HG03457 (cell line): ENCODE data around the gene GPR32.
"Not testable (repeated sequence)": the region's sequence is repeated elsewhere in the genome, so short reads cannot be mapped to it uniquely, and the experiment has no call there.

Source experiments
- ATAC-seq: cut with Tn5 transposase; IDR thresholded peaks from one replicate; pipeline ENCODE4 v1.9.1; 2021; ENCODE audit warnings: moderate number of reproducible peaks; ENCODE audit not compliant: unreplicated experiment

GPR32 gene

GRCh38 chr19:50779504-50780457 is 9.5 kb downstream of the GPR32 start:
- ATAC-seq, result no peak

DNA sequence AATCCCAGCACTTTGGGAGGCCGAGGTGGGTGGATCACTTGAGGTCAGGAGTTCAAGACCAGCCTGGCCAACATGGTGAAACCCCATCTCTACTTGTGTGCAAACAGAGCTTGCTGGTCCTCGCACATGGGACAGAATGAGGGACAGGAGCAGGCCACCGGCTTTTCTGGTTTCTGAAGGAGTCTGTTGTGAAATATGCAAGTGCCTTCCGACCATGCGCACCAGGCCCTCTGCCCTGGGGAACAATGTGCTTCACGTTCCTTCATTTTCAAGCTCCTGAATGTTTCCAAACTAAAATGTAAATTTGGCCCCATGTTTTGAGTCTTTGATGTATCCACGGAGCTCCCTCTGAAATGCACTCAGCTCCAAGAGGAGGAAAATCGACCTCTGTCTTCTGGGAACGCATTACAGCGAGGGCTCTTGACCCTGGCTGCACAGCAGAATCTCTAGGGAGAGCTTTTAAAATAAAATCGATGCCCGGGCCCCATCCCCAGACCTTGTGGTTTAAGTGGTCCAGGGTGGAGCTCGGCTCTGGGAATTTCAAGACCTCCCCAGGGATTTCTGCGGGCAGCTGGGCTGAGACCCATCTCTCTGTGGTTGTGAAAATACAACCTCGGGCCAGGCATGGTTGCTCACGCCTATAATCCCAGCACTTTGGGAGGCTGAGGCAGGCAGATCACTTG is 10.6 kb downstream of the GPR32 start:
- no peak for ATAC-seq

GRCh38 chr19:50783848-50784152 is 13.5 kb downstream of the GPR32 start:
- ATAC-seq, result not testable (repeated sequence)

GRCh38 chr19:50784710-50785109 is 14.4 kb downstream of the GPR32 start:
- no peak for ATAC-seq

DNA sequence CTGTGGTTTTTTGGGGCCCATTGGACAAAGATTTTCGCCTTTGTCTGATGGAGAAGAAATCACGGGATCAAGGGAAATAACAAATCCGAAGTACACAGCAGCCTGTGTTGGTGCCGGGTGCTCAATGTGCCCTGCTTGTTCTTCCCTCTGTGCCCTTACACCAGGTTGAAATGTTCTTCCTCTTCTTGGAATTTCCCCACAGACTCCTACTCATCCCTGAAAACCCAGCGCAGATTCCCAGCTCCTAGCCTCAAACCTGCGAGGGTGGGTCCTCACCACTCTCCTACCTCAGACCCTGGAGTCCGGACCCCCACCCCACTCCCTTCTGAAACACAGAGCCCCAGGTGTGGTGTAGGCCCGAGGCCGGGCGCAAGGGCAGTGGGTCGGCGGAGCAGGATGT is 15.1 kb downstream of the GPR32 start:
- no peak for ATAC-seq

GRCh38 chr19:50790396-50790795 is 20.1 kb downstream of the GPR32 start, which contains the start of gene ACP4:
Gene ACP4, plus strand, starts transcription at chr19:50790415. Its CDS starts 0 bp downstream, at chr19:50790415.
- ATAC-seq, result no peak

- no peak for ATAC-seq
Measured at GRCh38 chr19:50790922-50791467, 20.7 kb downstream of the GPR32 start.

DNA sequence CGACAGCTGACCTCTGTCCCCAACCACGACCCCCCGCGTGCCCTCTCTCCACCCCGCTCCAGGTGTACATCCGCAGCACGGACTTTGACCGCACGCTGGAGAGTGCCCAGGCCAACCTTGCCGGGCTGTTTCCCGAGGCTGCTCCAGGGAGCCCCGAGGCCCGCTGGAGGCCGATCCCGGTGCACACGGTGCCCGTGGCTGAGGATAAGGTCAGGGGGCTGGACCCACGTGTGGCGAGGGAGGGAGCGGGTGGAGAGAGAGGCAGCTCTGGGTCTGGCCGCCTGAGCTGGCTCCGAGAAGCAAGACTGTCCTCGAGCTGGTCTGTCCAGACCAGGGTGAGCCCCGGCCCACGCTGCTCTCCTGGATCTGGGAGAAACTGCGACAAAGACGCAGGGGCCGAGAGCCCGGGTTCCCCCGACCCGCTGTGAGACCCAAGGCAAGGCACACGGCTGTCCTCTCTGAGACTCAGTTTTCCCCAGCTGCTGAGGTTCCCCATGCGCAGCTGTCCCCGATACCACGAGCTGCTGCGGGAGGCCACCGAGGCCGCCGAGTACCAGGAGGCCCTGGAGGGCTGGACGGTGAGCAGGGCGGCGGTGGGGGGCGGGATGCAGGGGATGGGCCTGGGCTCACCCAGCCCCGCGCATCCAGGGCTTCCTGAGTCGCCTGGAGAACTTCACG is 21.5 kb downstream of the GPR32 start:
- ATAC-seq, result no peak

- ATAC-seq, result no peak
Measured at GRCh38 chr19:50792272-50793250, 22.3 kb downstream of the GPR32 start.

GRCh38 chr19:50793558-50794065 is 23.3 kb downstream of the GPR32 start:
- ATAC-seq, result no peak

- ATAC-seq, result no peak
Measured at GRCh38 chr19:50794074-50794875, 24.0 kb downstream of the GPR32 start.

GRCh38 chr19:50794876-50795663 is 24.8 kb downstream of the GPR32 start:
- ATAC-seq, result no peak

DNA sequence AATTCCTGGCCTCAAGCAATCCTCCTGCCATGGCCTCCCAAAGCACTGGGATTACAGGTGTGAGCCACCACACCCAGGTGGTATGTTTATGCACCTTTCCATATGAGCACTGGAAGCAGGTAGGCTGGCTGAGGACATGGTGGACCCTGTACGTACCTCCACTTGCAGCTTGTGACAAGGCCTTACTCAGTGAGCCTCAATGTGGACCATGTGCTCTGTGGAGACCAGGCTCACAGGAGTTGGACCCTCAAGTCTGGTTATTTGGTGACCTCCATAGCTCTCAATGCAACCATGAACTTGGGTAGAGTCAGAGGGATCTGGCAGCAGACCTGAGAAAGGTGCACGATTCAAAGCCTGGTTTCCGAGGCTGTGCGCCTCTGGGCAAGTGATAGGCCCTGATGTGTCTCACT is 25.4 kb downstream of the GPR32 start:
- no peak for ATAC-seq

- no peak for ATAC-seq
Measured at GRCh38 chr19:50796128-50796633, 25.9 kb downstream of the GPR32 start.

GRCh38 chr19:50796634-50797428 is 26.6 kb downstream of the GPR32 start:
- ATAC-seq, result no peak

DNA sequence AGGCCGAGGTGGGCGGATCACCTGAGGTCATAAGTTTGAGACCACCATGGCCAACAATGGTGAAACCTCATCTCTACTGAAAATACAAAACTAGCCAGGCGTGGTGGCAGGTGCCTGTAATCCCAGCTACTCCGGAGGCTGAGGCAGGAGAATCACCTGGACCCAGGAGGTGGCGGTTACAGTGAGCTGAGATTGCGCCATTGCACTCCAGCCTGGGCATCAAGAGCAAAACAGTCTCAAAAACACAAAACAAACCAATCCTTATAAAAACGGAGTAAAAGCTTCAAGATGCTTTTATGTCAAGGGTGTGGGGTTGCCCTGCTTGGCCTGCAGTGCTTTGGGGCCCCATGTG is 27.1 kb downstream of the GPR32 start:
- no peak for ATAC-seq
